Measurements from ENCODE around the gene FBXL5.

FBXL5 gene

GRCh38 chr4:15667006-15667405 is 11.8 kb upstream of the FBXL5 start:
- TF ChIP-seq ZNF274 (IDR thresholded peaks at IDR 0.05; ENCODE audit: low read depth, low read length) (no peak), YY1 (IDR thresholded peaks at IDR 0.05; ENCODE audit: insufficient read depth, insufficient read length) (no peak), SUZ12 (IDR thresholded peaks at IDR 0.05; ENCODE audit: extremely low read depth, insufficient read depth, insufficient read length) (no peak)
- H3K36me3 ChIP-seq (ENCODE audit: insufficient read depth, insufficient read length, low read length), result peaks cover 61% of the 10 kb centered on the region
- no peaks in the 10 kb centered on the region for H3K9me3 ChIP-seq (ENCODE audit: insufficient read depth, low read length)
- H3K4me1 ChIP-seq (ENCODE audit: insufficient read depth, insufficient read length), result no peaks in the 10 kb centered on the region
- H3K9ac ChIP-seq (ENCODE audit: insufficient read length, low read depth), result no peak overlapping the region
- no peaks in the 10 kb centered on the region for H3K27me3 ChIP-seq (ENCODE audit: insufficient read depth, insufficient read length)
- DNase-seq (ENCODE audit: low read depth, low spot score), result no peak
- no peak overlapping the region for H3K4me3 ChIP-seq (ENCODE audit: insufficient read length, low read depth)

GRCh38 chr4:15665753-15666365 is 10.7 kb upstream of the FBXL5 start:
- no peaks in the 10 kb centered on the region for H3K27me3 ChIP-seq (ENCODE audit: insufficient read depth, insufficient read length)
- DNase-seq (ENCODE audit: low read depth, low spot score), result no peak
- H3K4me3 ChIP-seq (ENCODE audit: insufficient read length, low read depth), result no peak overlapping the region
- H3K4me1 ChIP-seq (ENCODE audit: insufficient read depth, insufficient read length), result no peaks in the 10 kb centered on the region
- no peak for TF ChIP-seq SUZ12 (IDR thresholded peaks at IDR 0.05; ENCODE audit: extremely low read depth, insufficient read depth, insufficient read length)
- no peak for TF ChIP-seq YY1 (IDR thresholded peaks at IDR 0.05; ENCODE audit: insufficient read depth, insufficient read length)
- TF ChIP-seq ZNF274 (IDR thresholded peaks at IDR 0.05; ENCODE audit: low read depth, low read length), result no peak
- no peak overlapping the region for H3K9ac ChIP-seq (ENCODE audit: insufficient read length, low read depth)
- no peaks in the 10 kb centered on the region for H3K9me3 ChIP-seq (ENCODE audit: insufficient read depth, low read length)
- peaks cover 53% of the 10 kb centered on the region for H3K36me3 ChIP-seq (ENCODE audit: insufficient read depth, insufficient read length, low read length)

GRCh38 chr4:15659768-15660570 is 4.8 kb upstream of the FBXL5 start:
- no peak for DNase-seq (ENCODE audit: low read depth, low spot score)

GRCh38 chr4:15658781-15659180 is 3.6 kb upstream of the FBXL5 start:
- Histone ChIP-seq H3K4me3 (ENCODE audit: insufficient read length, low read depth) (no peak overlapping the region), H3K36me3 (ENCODE audit: insufficient read depth, insufficient read length, low read length) (peaks cover 35% of the 10 kb centered on the region), H3K27me3 (ENCODE audit: insufficient read depth, insufficient read length) (no peaks in the 10 kb centered on the region), H3K9ac (ENCODE audit: insufficient read length, low read depth) (no peak overlapping the region), H3K9me3 (ENCODE audit: insufficient read depth, low read length) (no peaks in the 10 kb centered on the region), H3K4me1 (ENCODE audit: insufficient read depth, insufficient read length) (no peaks in the 10 kb centered on the region)
- TF ChIP-seq SUZ12 (IDR thresholded peaks at IDR 0.05; ENCODE audit: extremely low read depth, insufficient read depth, insufficient read length) (no peak), ZNF274 (IDR thresholded peaks at IDR 0.05; ENCODE audit: low read depth, low read length) (no peak), YY1 (IDR thresholded peaks at IDR 0.05; ENCODE audit: insufficient read depth, insufficient read length) (no peak)
- DNase-seq (ENCODE audit: low read depth, low spot score), result no peak

More at GRCh38 chr4:15659768-15660570, 4.8 kb upstream of the FBXL5 start:
- no peak for TF ChIP-seq YY1 (IDR thresholded peaks at IDR 0.05; ENCODE audit: insufficient read depth, insufficient read length)
- TF ChIP-seq ZNF274 (IDR thresholded peaks at IDR 0.05; ENCODE audit: low read depth, low read length), result no peak
- no peak for TF ChIP-seq SUZ12 (IDR thresholded peaks at IDR 0.05; ENCODE audit: extremely low read depth, insufficient read depth, insufficient read length)
- no peaks in the 10 kb centered on the region for H3K4me1 ChIP-seq (ENCODE audit: insufficient read depth, insufficient read length)
- H3K9ac ChIP-seq (ENCODE audit: insufficient read length, low read depth), result no peak overlapping the region
- no peak overlapping the region for H3K4me3 ChIP-seq (ENCODE audit: insufficient read length, low read depth)
- peaks cover 37% of the 10 kb centered on the region for H3K36me3 ChIP-seq (ENCODE audit: insufficient read depth, insufficient read length, low read length)
- H3K27me3 ChIP-seq (ENCODE audit: insufficient read depth, insufficient read length), result no peaks in the 10 kb centered on the region
- H3K9me3 ChIP-seq (ENCODE audit: insufficient read depth, low read length), result no peaks in the 10 kb centered on the region

GRCh38 chr4:15658136-15658770 is 3.1 kb upstream of the FBXL5 start:
- Histone ChIP-seq H3K4me1 (ENCODE audit: insufficient read depth, insufficient read length) (no peaks in the 10 kb centered on the region), H3K9ac (ENCODE audit: insufficient read length, low read depth) (no peak overlapping the region), H3K36me3 (ENCODE audit: insufficient read depth, insufficient read length, low read length) (peaks cover 31% of the 10 kb centered on the region), H3K27me3 (ENCODE audit: insufficient read depth, insufficient read length) (no peaks in the 10 kb centered on the region), H3K9me3 (ENCODE audit: insufficient read depth, low read length) (no peaks in the 10 kb centered on the region), H3K4me3 (ENCODE audit: insufficient read length, low read depth) (no peak overlapping the region)
- TF ChIP-seq SUZ12 (IDR thresholded peaks at IDR 0.05; ENCODE audit: extremely low read depth, insufficient read depth, insufficient read length) (no peak), YY1 (IDR thresholded peaks at IDR 0.05; ENCODE audit: insufficient read depth, insufficient read length) (no peak), ZNF274 (IDR thresholded peaks at IDR 0.05; ENCODE audit: low read depth, low read length) (no peak)
- DNase-seq (ENCODE audit: low read depth, low spot score), result no peak

- peaks cover 23% of the 10 kb centered on the region for H3K36me3 ChIP-seq (ENCODE audit: insufficient read depth, insufficient read length, low read length)
Measured at GRCh38 chr4:15657366-15657765, 2.2 kb upstream of the FBXL5 start.

GRCh38 chr4:15656038-15656470 is 897 bp upstream of the FBXL5 start:
- H3K4me3 ChIP-seq (ENCODE audit: insufficient read length, low read depth), result peak overlapping the region; percentile 71

More at GRCh38 chr4:15657366-15657765, 2.2 kb upstream of the FBXL5 start:
- Histone ChIP-seq H3K27me3 (ENCODE audit: insufficient read depth, insufficient read length) (no peaks in the 10 kb centered on the region), H3K9me3 (ENCODE audit: insufficient read depth, low read length) (no peaks in the 10 kb centered on the region), H3K4me1 (ENCODE audit: insufficient read depth, insufficient read length) (no peaks in the 10 kb centered on the region), H3K4me3 (ENCODE audit: insufficient read length, low read depth) (no peak overlapping the region), H3K9ac (ENCODE audit: insufficient read length, low read depth) (no peak overlapping the region)
- TF ChIP-seq SUZ12 (IDR thresholded peaks at IDR 0.05; ENCODE audit: extremely low read depth, insufficient read depth, insufficient read length) (no peak), ZNF274 (IDR thresholded peaks at IDR 0.05; ENCODE audit: low read depth, low read length) (no peak), YY1 (IDR thresholded peaks at IDR 0.05; ENCODE audit: insufficient read depth, insufficient read length) (no peak)
- no peak for DNase-seq (ENCODE audit: low read depth, low spot score)

More at GRCh38 chr4:15656038-15656470, 897 bp upstream of the FBXL5 start:
- peak; percentile 35 for DNase-seq (ENCODE audit: low read depth, low spot score)
- Histone ChIP-seq H3K9me3 (ENCODE audit: insufficient read depth, low read length) (no peaks in the 10 kb centered on the region), H3K36me3 (ENCODE audit: insufficient read depth, insufficient read length, low read length) (peaks cover 23% of the 10 kb centered on the region), H3K27me3 (ENCODE audit: insufficient read depth, insufficient read length) (no peaks in the 10 kb centered on the region), H3K4me1 (ENCODE audit: insufficient read depth, insufficient read length) (no peaks in the 10 kb centered on the region), H3K9ac (ENCODE audit: insufficient read length, low read depth) (peak overlapping the region; percentile 99)
- TF ChIP-seq YY1 (IDR thresholded peaks at IDR 0.05; ENCODE audit: insufficient read depth, insufficient read length), result peak; percentile 56
- no peak for TF ChIP-seq ZNF274 (IDR thresholded peaks at IDR 0.05; ENCODE audit: low read depth, low read length)
